Measurements from ENCODE around the gene APBB1IP. TPM values are rescaled to one million over a fixed set of nuclear protein-coding genes. Genes with fewer than 3 reads are reported as not detected.

Gene APBB1IP
- total RNA-seq, 3 donors from 2014 or later, result 3.5 to 30.1 (median 6.2) TPM

DNA sequence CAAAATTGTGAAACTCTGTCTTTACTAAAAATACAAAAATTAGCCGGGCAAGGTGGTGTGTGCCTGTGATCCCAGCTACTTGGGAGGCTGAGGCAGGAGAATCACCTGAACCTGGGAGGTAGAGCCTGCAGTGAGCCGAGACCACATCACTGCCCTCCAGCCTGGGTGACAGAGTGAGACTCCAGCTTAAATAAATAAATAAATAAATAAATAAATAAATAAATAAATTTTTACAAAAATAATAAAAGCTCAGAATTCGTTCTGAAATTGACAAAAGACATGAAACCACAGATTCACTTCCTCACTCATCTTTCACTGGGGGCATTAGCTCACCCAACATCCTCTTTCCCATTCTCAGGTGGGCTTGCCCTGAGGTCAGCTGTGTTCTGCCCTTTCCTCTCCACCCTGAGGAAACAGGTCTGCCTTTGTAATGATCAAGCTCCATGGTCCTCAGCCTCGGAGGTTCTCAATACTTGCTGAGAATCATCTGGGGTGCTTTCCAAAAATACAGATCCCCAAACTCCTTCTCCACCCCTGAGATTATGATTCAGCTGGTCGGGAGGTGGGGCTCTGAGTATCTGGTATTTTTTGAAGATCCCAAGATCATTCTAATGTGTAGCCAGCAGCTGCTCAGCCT lies 29.2 kb upstream of the APBB1IP start:
- TF ChIP-seq POLR2A (IDR thresholded peaks at IDR 0.05) (no peak), CTCF (IDR thresholded peaks at IDR 0.05) (no peak), POLR2AphosphoS5 (IDR thresholded peaks at IDR 0.05) (no peak)
- no peak overlapping the region for H3K4me3 ChIP-seq
- peaks cover 3% of the 10 kb centered on the region for H3K36me3 ChIP-seq

GRCh38 chr10:26410356-26410755 lies 27.8 kb upstream of the APBB1IP start:
- H3K36me3 ChIP-seq, result peaks cover 3% of the 10 kb centered on the region
- TF ChIP-seq POLR2AphosphoS5 (IDR thresholded peaks at IDR 0.05) (no peak), CTCF (IDR thresholded peaks at IDR 0.05) (no peak), POLR2A (IDR thresholded peaks at IDR 0.05) (no peak)

More for the DNA sequence above, 29.2 kb upstream of the APBB1IP start:
- Histone ChIP-seq H3K4me1 (no peaks in the 10 kb centered on the region), H3K27ac (no peak overlapping the region), H3K9me3 (peaks cover 0 to 4% of the 10 kb centered on the region in 2 donors), H3K27me3 (no peaks in the 10 kb centered on the region)
- intact Hi-C loops (cut with DNase I; ENCODE audit: low total_unique reads), result no loop called here
- no peak for DNase-seq (ENCODE audit: low spot score in 2 of 2)

DNA sequence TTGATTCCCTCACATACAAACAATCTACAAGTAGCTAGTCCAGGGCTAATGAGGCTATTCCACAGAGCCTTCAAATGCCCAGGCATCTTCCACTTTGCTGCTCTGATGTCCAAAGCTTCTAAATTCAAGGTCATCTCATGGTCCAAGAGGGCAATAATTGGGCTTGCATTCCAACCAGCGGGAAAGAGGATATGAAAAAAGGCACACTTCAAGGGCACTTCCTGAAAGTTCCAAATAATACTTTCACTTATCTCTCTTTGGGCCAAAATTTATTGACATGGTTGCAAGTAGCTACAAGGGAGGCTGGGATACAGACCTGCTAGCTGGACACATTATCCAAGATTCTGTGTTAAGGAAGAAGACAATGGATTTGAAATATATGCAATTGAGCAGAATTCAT lies 25.2 kb upstream of the APBB1IP start:
- TF ChIP-seq CTCF (IDR thresholded peaks at IDR 0.05), result no peak
- TF ChIP-seq POLR2AphosphoS5 (IDR thresholded peaks at IDR 0.05), result no peak
- TF ChIP-seq POLR2A (IDR thresholded peaks at IDR 0.05), result no peak
- no peaks in the 10 kb centered on the region for H3K4me1 ChIP-seq
- intact Hi-C loops (cut with DNase I; ENCODE audit: low total_unique reads), result no loop called here

More at GRCh38 chr10:26410356-26410755, 27.8 kb upstream of the APBB1IP start:
- Histone ChIP-seq H3K9me3 (peaks cover 0 to 4% of the 10 kb centered on the region in 2 donors), H3K4me3 (no peak overlapping the region), H3K27ac (no peak overlapping the region), H3K4me1 (no peaks in the 10 kb centered on the region), H3K27me3 (no peaks in the 10 kb centered on the region)
- intact Hi-C loops (cut with DNase I; ENCODE audit: low total_unique reads), result no loop called here
- DNase-seq (ENCODE audit: low spot score in 2 of 2), result no peak

DNA sequence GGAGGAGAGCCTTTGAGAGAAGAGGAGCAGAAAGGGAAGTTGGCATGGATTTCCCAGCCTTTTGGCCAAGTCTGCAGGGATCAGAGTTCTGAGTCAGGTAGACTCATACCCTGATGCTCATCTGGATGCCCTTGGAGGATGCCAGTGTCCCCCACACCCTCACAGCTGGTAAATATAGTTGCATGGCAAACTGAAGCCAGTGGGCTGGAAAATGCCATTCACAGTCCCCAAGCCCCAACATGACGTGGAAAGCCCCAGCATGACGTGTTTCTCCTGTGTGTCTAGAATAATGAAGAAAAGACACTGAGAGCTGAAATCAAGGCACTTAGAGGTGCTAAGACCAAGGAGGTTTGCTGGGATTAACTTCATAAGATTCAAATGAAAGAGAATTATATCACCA lies 24.8 kb upstream of the APBB1IP start:
- peaks cover 0 to 4% of the 10 kb centered on the region in 2 donors for H3K9me3 ChIP-seq
- no peaks in the 10 kb centered on the region for H3K27me3 ChIP-seq
- no peak overlapping the region for H3K4me3 ChIP-seq
- intact Hi-C loops (cut with DNase I; ENCODE audit: low total_unique reads), result no loop called here
- DNase-seq (ENCODE audit: low spot score in 2 of 2), result no peak
- H3K27ac ChIP-seq, result no peak overlapping the region
- H3K36me3 ChIP-seq, result no peaks in the 10 kb centered on the region
- no peaks in the 10 kb centered on the region for H3K4me1 ChIP-seq
- TF ChIP-seq CTCF (IDR thresholded peaks at IDR 0.05) (no peak), POLR2AphosphoS5 (IDR thresholded peaks at IDR 0.05) (no peak), POLR2A (IDR thresholded peaks at IDR 0.05) (no peak)

More for the DNA sequence above, 25.2 kb upstream of the APBB1IP start:
- H3K36me3 ChIP-seq, result no peaks in the 10 kb centered on the region
- H3K27ac ChIP-seq, result no peak overlapping the region
- peaks cover 0 to 4% of the 10 kb centered on the region in 2 donors for H3K9me3 ChIP-seq
- no peak for DNase-seq (ENCODE audit: low spot score in 2 of 2)
- H3K4me3 ChIP-seq, result no peak overlapping the region
- H3K27me3 ChIP-seq, result no peaks in the 10 kb centered on the region

- H3K4me1 ChIP-seq, result no peaks in the 10 kb centered on the region
- intact Hi-C loops (cut with DNase I; ENCODE audit: low total_unique reads), result no loop called here
- no peak for TF ChIP-seq POLR2AphosphoS5 (IDR thresholded peaks at IDR 0.05)
- TF ChIP-seq POLR2A (IDR thresholded peaks at IDR 0.05), result no peak
- no peak for TF ChIP-seq CTCF (IDR thresholded peaks at IDR 0.05)
- H3K36me3 ChIP-seq, result no peaks in the 10 kb centered on the region
- H3K9me3 ChIP-seq, result no peaks in the 10 kb centered on the region
- no peaks in the 10 kb centered on the region for H3K27me3 ChIP-seq
- DNase-seq (ENCODE audit: low spot score in 2 of 2), result no peak
- no peak overlapping the region for H3K4me3 ChIP-seq
- no peak overlapping the region for H3K27ac ChIP-seq
Measured at GRCh38 chr10:26417136-26417535, 21.0 kb upstream of the APBB1IP start.
